ENCODE results near the gene SPIN2A.
"Not testable (repeated sequence)": the region's sequence is repeated elsewhere in the genome, so short reads cannot be mapped to it uniquely, and the experiment has no call there.

DNA sequence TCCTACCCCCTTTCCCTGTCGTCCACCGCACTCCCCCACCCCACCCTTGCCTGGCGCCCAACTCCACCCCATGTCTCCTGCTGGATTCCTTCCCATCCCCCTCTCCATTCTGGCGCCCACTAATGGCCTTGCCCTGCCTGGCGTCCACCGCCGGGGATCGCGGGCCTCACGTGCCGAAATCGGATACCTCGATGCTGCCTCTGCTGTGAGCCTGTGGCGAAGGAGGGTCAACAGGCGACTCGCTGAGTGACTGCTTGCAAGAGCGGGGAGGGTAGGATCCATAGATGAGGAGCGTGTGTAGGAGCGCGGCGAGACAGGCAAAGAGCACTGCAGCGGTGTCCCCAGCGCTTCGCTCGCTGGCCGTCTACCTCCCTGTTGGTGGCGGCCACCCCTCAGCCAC, at the start of gene SPIN2A:
- TF ChIP-seq, protein P1, sequence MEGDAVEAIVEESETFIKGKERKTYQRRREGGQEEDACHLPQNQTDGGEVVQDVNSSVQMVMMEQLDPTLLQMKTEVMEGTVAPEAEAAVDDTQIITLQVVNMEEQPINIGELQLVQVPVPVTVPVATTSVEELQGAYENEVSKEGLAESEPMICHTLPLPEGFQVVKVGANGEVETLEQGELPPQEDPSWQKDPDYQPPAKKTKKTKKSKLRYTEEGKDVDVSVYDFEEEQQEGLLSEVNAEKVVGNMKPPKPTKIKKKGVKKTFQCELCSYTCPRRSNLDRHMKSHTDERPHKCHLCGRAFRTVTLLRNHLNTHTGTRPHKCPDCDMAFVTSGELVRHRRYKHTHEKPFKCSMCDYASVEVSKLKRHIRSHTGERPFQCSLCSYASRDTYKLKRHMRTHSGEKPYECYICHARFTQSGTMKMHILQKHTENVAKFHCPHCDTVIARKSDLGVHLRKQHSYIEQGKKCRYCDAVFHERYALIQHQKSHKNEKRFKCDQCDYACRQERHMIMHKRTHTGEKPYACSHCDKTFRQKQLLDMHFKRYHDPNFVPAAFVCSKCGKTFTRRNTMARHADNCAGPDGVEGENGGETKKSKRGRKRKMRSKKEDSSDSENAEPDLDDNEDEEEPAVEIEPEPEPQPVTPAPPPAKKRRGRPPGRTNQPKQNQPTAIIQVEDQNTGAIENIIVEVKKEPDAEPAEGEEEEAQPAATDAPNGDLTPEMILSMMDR (IDR thresholded peaks at IDR 0.05), result not testable (repeated sequence)
- not testable (repeated sequence) for TF ChIP-seq POLR2A (IDR thresholded peaks at IDR 0.05)
